GM19438 (cell line): ENCODE data around the gene ZAP70.

Source experiments
- ATAC-seq: cut with Tn5 transposase; IDR thresholded peaks from one replicate; pipeline ENCODE4 v1.9.1; 2021; ENCODE audit warnings: low read depth; ENCODE audit not compliant: unreplicated experiment

The ZAP70 gene

DNA sequence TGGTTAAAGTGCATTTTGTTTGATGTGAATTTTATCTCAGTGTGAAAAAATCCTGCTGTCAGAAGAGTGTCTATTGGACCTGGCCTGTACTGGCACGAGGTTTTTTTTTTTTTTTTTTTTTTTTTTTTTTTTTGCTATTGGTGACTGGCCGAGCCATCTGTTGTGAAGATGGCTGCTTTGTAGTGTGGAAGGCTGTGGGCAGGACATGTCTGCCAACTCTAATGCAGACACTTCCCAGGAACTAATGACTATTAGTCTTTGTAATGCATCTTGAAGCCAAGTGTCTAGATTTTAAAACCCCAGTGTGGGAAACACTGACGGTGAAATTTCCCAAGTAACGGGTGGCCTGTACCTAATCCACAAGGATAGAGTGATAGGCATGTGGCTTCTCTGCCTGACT, 34.3 kb downstream of the ZAP70 start:
- no peak for ATAC-seq

DNA sequence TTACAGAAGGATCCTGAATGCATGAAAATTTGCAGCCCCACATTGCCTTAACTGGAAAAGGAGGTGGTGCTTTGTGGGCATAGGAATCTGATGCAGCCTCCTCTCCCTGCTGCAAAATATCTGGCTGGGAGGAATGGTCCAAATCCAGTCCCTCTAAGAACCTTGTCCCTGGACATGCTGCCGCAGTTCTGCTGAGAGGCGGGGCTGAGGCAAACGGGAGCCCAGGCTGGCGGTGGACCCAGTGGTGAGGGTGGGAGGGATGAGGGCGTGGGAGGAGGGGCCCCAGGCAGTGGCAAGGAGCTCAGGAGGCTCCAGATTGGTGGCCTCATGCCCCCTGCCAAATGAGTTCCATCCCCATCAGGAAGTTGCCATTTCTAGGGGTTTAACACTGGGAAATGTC, 36.2 kb downstream of the ZAP70 start:
- ATAC-seq = no peak

DNA sequence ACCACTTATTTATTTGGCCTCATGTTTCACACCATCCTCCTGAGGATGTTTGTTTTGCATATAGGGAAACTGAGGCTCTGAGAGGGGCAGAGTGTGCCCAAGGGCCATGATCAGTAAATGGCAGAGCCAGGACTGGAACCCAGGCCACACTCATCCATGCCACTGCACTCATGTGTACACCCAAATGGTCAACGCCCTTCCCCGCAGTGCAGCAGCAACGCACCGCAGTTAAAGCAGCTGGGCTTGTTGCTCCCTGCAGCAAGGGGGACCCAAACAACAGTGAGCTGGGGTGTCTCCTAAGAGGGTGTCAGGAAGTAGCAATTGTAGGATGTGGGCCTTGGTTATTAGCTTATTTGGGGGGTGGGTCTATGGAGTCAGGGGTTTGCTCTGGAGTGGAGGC, 36.6 kb downstream of the ZAP70 start:
- no peak for ATAC-seq

DNA sequence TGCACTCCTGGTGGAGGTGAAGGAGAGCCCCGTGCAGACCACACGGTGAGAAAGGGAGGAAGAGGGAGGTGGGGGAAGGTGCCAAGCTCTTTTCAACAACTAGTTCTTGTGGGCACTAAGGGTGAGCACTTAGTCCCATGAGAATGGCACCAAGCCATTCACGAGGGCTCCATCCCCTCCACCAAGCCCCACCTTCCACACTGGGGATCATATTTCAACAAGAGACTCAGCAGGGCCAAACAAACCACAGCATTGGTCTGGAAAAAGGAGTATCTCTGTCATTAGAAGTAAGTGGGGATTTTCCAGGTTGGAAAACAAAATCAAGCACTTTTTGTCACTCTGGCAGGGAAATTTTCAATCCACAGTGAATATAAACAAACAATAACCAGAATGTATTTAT, 38.4 kb downstream of the ZAP70 start:
- ATAC-seq = no peak

DNA sequence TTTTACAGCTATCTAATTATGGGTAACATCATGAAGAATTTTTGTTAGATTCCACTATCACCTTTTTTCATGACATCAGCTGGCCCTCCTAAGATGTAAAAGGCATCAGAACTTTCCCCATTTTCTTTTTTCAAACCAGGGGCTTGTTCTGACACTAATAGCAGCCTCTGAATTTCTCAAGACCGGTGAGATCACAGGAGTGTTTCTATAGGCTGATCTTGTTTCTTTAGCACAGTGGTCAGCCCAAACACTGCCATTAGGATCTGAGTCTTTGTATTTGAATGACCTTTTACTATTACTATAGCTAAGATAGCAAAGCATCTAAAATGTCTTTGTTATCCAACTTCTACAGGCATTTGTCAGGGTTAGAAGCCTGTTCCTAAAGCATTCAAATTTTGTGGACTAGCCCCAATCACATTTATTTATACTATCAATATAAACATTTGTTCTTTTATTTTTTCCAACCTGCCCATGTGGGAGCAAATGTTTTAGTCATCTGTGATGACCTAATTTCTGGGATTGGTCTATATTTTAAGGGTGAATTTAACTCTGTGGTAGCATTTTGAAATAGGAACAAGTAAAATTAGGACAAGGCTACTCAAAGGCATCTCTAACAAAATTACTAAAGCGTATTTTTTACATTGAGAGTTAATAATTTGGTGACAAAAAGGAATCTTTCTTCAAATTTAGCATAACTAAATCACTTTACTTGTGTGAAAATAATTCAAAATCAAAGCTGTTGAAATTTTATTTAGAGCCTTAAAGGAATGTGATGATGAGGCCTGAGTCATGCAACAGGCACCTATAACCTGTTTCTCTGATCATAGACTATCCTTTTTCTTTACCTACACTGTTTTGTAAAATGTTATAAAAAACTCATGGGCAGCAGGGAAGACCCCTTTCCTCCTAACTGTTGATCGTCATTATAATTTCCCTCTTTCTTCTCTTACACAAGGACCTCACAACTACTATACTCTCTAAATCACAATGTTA, 39.3 kb downstream of the ZAP70 start:
- ATAC-seq = no peak

DNA sequence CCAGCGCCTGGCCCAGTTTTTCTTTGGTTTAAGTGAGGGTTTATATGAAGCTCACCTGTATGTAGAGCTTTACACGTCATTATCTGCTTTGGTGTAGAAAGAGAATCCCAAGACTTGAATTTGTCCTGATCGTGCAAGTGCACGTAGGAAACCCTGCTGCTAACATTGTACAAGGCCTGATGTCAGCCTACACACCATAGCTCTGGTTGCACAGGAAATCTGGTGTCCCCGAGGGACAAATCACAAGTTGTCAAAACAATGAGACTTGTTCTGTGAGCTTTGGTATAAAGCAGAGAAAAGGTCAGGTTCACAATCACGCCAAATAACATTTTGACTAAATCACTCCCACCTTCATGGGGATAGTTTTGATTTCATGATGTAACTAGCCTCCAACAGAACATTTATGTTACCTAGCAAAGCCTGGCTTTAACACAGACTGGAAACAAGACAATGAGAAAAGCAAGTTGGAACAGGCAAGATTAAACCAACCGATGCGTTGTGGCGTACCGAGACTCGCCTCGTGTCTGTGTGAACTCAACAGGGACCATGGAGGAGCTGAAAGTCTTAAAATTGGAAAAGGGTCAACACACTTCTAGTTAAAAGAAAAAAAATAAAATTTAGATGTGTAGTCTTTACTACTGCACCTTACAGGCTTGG, 41.4 kb downstream of the ZAP70 start:
- ATAC-seq = no peak

DNA sequence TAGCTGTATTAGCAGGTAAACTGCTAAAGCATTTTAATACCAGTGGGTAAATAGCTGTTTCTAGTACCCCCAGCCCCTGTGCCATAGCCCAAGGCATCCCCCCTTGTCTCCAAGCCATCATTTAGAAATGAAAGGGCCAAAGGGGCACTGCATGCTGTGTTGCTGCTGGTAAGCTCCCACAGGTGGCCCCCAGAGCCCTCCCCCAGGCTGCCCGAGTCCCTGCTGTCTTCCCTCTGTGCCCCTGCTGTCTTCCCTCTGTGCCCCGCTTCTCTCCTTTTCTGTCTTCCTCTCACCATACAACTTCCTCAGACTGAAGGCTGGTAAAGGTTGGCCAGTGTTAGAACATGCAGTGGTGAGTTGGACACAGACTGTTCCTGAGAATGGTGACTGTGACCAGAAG, 42.1 kb downstream of the ZAP70 start:
- no peak for ATAC-seq

DNA sequence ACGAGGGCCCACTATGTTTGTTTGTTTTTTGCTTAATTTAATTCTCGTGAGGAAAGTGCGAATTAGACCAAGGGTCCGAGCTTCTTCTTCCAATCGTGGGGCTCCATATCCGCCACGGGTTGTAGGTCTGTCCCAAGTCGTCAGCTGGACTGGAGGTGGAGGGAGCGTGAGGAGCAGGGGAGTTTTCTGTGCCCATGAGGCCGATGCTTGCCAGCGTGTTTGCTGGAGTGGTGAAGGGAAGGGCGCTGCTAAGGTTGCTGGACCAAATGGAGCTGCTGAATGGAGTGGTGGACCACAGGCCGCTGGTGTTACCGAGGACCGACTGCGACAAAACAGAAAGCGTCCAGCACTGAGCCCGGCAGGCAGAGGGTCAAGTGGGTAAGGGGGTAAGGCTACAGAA, 43.7 kb downstream of the ZAP70 start:
- no peak for ATAC-seq

DNA sequence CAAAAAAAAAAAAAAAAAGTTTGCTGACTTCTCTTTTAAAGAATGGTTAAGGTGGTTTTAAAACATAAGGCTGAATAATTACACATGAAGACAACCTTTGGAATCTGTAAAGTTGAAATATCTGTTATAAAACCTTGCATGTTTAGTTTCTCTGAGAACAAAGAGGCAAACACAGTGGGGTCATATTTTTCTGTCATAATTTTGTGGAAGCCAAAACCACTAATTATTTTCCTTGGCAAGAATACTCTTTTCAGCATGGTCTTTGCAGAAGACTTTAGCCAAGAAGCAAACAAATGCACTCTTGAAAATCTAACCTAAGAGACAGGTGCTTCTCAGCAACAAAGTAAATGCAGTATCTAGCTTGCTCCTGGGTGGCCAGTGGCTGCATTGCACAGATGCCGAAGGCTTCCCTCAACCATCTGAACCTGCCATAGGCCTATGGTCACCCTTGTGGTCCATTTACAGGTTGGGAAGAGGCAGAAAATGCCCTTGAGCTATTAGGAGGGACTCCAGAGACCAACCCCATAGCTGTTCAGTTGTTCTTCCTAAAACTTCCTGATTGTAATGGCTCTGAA, 44.8 kb downstream of the ZAP70 start:
- no peak for ATAC-seq

DNA sequence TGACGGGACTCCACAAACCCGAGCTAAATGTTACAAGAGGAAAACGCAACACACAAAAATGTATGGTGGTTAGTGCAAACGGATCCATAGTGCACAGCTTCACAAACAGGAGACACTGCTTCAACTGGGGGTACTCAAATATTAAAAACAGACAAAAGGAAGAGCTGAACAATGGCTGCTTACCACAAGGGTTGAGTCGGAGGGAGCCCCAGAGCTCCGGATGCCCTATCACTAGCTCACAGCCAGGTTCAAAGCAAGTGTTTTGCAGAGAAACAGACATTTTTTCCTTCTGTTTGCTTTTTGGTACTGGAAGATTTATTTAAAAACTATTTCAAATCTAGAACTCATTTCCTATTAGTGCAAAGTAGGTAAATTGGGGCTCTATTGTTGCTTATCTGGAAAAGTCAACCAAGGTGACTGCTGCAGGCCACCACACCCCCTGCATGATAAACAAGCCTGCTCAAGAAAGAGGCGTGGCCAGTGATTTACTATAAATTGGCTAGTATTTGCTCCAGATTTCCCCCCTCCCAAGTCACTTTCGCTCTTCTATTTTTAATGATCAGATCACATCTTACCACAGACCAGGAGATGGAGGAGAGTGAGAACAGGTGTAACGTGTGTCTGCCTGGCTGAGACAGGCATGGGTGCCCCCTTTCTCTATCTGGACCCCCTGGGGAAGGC, 46.5 kb downstream of the ZAP70 start:
- ATAC-seq = no peak

DNA sequence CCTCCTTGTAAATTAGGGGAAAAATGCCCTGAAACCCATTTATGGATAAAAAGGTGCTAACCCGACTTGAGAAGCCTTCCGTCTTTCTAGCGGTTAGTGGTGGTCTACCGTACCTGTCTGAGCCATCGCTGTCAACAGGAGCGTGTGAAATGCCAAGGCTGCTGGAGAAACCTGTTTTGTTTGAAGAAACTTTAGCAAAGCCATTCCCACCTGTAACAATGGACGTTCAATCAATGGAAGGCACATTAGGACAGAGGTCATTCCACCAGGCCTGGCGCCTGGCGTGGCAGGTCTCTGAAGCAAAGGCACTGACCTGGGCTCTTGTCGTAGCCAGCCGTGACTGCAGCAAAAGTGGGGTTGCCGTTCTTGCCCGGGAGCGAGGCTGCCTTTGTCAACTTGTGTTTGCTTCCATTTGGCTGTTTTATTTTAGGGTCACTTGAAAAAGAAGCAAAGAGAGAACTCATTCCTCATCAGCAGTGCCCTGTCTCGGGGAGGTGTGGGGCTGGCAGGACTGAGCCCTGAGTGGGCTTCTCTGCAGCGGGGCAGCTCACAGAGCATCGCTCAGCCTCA, 47.2 kb downstream of the ZAP70 start:
- no peak for ATAC-seq

DNA sequence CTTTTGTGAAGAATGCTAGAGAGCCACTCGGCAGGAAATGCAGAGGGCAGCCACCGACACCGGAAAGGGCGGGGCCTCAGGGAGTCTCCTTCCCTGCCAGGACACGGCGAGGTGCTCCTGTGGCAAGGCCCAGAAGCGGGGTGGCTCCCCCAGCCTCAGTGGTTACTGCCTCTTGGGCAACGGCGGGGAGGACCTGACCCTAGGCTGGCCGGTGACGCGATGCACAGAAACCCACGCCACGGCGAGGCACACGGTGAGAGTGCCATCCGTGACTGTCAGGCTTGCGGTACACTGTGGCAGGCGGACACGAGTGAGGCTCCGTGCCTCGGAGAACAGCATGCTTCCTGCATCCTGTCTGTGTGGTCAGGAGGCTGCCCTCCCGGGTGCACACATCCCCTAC, 47.8 kb downstream of the ZAP70 start:
- no peak for ATAC-seq

DNA sequence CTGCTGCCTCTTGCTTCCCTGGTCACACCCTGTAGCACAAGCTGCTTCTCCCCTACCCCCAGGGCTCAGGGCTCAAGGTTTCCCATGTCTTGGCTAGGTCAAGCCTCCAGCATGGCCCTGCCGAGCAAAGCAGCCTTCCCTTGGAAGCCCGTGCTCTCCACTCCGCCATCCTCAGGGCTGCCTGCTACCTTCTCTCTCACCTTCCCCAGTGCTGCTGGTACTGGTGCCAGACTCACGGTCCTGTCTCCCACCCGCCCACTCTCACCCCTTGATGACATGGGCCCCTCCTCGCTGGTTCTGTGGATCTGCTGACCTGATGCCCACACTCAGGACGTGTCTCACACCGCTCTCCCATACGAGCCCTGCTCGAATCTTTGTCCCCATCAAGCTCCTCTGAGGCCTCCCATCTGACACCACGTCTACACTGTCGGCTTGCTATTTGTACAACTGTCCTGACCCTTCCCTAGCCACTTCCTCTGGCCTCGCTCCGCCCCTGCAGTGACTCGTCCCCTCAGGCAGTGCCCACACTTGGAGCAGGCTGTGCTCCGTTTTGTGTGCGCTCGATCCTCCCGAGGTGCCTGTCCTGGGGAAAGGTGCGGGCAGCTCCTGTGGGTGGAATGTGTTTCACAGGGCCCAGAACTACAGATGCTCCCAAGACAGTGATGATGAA, 49.9 kb downstream of the ZAP70 start:
- ATAC-seq = no peak

DNA sequence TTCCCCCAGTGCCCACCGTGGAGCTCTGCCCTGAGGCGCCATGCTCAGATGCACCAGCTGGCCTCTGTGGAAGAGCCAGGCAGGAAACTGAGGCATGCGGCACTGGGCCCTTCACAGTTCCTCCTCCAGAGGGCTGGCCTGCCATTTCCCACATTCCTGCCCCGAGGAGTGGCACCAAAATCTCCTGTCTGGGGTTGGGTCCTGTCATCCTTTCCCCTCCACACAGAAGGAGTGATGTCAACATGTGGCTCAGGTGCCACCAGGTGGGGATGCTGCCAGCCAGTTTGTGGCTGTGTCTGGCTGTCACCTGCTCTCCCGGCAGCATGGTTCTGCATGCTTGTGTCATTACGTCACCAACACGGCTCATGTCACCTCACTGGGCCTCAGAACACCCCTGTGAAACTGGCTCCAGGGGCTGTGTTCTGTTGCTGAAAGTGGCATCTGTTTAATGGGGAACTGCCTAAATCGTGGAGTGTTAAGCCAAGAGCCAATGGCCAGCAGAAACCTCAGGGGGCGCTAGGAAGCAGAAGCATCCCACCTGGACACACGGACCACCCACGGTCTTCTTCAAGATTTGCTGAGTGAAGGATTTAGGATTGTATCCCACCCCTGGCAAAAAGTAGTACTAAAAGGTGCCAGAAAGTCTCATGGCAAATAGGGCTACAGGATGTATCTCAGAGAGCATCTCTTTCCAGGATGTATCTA, 51.3 kb downstream of the ZAP70 start:
- no peak for ATAC-seq

DNA sequence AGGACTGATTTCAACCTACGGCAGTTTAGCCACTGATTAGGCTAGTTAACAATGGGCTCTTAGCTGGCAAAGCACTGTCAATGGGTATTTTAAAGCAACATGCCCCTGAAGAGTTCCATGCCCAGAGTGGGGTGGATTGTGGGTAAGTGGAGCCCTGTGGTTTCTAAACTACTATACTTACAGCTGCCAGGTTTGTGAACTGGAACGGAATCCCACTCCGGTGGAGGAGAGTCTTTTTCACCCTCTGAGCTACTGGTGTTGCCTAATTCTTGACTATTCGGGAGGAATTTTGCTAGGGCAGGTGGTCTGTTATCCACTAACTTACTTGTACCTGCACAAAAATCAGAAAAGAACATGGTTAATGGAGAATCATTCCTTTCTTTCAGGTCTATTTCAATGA, 52.6 kb downstream of the ZAP70 start:
- ATAC-seq = no peak

DNA sequence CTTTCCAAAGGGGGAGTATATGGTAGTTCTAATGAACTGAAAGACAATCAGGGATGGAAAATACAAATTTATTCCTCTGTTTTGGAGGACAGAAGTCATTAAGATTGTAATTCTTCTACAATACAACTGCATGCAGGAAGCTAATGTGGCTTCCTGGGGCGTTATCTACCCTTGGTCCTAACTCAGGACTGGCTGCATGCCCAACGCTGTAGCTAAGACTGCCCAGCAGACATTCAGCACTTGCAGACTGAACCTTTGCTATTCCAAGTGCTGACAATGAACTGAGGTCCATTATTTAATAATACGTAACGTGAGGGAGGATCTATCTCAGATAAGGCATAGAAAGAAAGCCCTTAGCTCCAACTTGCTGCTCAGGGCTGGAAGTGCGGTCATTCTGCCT, 53.2 kb downstream of the ZAP70 start:
- ATAC-seq = no peak

DNA sequence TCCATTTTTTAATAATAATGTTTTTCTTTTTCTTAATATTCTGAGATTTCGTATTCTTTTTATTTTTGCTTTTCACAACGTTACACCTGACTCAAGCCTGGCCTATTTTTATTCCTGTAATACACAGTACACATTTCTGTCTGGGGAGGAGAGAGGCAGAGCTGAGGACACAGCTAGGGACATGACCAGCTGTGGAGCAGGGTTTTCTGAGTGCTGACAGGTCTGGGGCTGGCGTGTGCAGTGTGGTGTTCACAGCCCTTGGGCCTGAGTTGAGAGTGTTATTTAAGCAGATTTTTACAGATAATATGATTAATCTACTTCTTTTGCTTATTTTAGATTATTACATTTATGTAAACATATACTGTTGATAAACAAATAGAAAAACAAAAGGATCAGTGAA, 55.9 kb downstream of the ZAP70 start:
- ATAC-seq = no peak

DNA sequence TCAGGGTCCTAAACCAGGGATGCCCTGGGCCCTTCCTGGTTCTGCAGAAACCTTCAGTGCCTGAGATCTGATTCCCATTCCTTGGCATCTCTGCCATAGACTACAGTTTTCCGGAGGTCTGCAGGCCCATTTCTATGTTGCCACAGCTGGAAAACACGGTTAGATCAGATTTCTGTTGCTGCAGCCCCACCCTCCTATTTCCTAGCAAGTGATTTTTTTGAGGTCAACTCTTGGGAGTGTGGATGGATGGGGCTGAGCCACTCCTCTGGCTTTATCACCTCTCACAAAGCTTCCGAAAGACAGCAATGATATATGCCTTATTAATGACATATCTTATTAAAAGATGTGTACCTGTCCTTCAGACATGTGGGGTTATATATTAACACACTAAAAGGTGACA, 56.3 kb downstream of the ZAP70 start:
- no peak for ATAC-seq

DNA sequence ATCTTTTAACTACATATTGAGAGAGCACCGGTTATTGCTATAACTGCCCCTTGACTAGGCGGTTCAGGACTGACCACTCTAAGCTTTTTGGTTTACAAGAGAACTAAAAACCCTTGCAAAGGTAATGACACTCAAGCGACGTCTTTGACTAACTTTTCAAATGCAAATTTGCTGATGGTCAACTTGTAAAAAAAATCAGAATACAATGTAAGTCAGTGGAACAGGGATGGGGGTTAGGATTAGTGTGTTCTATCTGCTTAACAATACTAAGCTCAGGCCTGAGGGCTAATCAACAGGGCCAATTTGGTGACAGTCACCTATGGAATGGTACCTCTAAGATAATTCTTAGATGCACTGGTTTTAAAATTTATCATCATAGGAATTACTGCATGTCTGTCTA, 57.1 kb downstream of the ZAP70 start:
- no peak for ATAC-seq

DNA sequence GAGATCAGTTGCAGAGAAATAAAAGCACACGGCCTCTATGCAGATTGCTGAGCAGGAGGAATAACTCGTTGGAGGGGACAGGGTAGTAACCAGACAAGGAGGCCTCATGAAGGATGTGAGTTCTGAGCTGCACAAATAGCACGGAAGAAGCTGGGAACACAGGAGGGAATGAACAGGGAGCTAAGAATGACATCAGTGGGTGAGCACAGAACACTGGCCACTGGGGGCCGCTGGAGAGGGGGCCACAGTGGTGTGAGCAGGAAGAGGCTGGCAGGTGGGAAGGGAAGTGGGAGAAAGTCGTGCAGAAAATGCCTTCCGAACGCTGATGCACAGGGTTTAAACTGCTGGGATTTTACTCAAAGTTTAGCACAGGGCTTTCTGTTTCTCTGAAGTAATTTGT, 61.0 kb downstream of the ZAP70 start:
- ATAC-seq = no peak
